Measurements from ENCODE around the gene FAM193A.

The FAM193A gene

DNA sequence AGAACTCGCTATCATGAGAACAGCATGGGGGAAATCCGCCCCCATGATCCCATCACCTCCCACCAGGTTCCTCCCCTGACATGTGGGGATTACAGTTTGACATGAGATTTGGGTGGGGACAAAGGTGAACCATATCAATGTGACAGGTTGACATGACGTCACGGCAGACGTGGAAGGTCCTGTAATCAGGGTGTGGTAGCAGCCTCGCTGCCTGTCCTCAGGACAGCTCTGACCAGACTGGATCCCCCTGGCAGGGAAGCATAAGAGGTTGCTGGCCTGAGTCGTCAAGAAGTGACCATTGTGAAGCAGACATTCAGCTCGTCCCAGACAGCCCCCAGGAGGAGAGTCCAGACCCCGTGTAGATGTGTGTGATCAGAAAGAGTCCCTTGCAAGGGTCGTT lies 115.1 kb downstream of the FAM193A start:
- no peak overlapping the region for H3K9ac ChIP-seq (ENCODE audit: low read length in 2 of 2)
- peaks cover 45 to 46% of the 10 kb centered on the region in 2 donors for H3K36me3 ChIP-seq (ENCODE audit: control insufficient read depth in 2 of 2, insufficient read depth in 2 of 2, low read length in 2 of 2)
- H3K9me3 ChIP-seq (ENCODE audit: control insufficient read depth in 2 of 2, low read length in 2 of 2): no peaks in the 10 kb centered on the region
- H3K27me3 ChIP-seq (ENCODE audit: control insufficient read depth in 1 of 2, insufficient read depth in 2 of 2, low read length in 2 of 2): no peaks in the 10 kb centered on the region
- H3K4me1 ChIP-seq (ENCODE audit: control insufficient read depth, insufficient read depth, low read length): no peaks in the 10 kb centered on the region
- H3K27ac ChIP-seq (ENCODE audit: low read length): no peak overlapping the region
- H3K4me3 ChIP-seq (ENCODE audit: low read length in 2 of 2): no peak overlapping the region

DNA sequence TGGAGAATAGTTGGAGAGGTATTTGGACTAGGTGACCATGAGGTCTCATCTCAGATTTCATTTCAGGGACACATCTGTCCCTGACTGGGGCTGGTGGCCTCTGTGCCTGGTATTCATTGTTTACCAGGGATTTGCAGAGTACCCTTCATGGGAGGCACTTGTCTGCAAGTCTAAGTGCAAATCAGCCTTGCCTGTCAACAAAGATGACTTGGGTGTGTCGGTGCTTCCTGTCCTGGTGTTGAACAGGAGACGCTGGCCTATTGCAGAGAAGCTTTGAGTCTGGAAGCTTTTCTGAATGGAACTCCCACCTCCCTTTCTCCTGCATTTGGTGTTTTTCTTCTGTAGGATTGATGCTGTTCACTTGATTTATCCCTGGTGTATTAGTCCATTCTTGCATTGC lies 115.6 kb downstream of the FAM193A start:
- H3K27me3 ChIP-seq (ENCODE audit: control insufficient read depth in 1 of 2, insufficient read depth in 2 of 2, low read length in 2 of 2): no peaks in the 10 kb centered on the region
- peaks cover 41 to 42% of the 10 kb centered on the region in 2 donors for H3K36me3 ChIP-seq (ENCODE audit: control insufficient read depth in 2 of 2, insufficient read depth in 2 of 2, low read length in 2 of 2)
- no peak overlapping the region for H3K27ac ChIP-seq (ENCODE audit: low read length)
- H3K4me3 ChIP-seq (ENCODE audit: low read length in 2 of 2): no peak overlapping the region
- no peaks in the 10 kb centered on the region for H3K9me3 ChIP-seq (ENCODE audit: control insufficient read depth in 2 of 2, low read length in 2 of 2)
- no peak overlapping the region for H3K9ac ChIP-seq (ENCODE audit: low read length in 2 of 2)
- no peaks in the 10 kb centered on the region for H3K4me1 ChIP-seq (ENCODE audit: control insufficient read depth, insufficient read depth, low read length)

DNA sequence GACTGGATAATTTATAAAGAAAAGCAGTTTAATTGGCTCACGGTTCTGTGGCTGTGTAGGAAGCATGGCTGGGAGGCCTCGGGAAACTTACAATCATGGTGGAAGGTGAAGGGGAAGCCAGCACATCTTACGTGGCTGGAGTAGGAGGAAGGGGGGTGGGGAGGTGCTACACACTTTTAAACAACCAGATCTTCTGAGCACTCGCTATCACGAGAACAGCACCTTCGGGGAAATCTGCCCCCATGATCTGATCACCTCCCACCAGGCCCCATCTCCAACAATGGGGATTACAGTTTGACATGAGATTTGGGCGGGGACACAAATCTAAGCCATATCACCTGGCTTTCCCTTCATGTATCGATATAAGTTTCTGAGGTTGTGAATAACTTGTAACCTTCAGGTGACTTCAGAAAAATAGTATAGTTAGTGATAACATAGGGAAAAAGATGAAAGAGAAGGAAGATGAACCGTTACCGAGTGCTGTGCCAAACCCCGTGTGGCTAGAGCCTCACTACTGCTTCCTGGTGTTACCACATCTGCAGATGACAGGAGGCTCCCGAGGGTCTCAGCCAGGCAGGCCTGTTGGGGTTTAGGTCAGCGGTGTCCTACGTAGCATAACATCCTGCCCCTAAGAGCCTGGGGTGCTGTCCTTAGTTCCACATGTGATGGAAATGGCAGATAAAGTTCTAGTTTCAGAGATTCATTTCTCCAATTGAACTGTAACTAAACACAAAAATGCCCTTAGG lies 116.1 kb downstream of the FAM193A start:
- Histone ChIP-seq H3K27ac (ENCODE audit: low read length) (no peak overlapping the region), H3K4me3 (ENCODE audit: low read length in 2 of 2) (no peak overlapping the region), H3K4me1 (ENCODE audit: control insufficient read depth, insufficient read depth, low read length) (no peaks in the 10 kb centered on the region), H3K36me3 (ENCODE audit: control insufficient read depth in 2 of 2, insufficient read depth in 2 of 2, low read length in 2 of 2) (peaks cover 37 to 40% of the 10 kb centered on the region in 2 donors), H3K9me3 (ENCODE audit: control insufficient read depth in 2 of 2, low read length in 2 of 2) (no peaks in the 10 kb centered on the region), H3K27me3 (ENCODE audit: control insufficient read depth in 1 of 2, insufficient read depth in 2 of 2, low read length in 2 of 2) (no peaks in the 10 kb centered on the region), H3K9ac (ENCODE audit: low read length in 2 of 2) (no peak overlapping the region)

DNA sequence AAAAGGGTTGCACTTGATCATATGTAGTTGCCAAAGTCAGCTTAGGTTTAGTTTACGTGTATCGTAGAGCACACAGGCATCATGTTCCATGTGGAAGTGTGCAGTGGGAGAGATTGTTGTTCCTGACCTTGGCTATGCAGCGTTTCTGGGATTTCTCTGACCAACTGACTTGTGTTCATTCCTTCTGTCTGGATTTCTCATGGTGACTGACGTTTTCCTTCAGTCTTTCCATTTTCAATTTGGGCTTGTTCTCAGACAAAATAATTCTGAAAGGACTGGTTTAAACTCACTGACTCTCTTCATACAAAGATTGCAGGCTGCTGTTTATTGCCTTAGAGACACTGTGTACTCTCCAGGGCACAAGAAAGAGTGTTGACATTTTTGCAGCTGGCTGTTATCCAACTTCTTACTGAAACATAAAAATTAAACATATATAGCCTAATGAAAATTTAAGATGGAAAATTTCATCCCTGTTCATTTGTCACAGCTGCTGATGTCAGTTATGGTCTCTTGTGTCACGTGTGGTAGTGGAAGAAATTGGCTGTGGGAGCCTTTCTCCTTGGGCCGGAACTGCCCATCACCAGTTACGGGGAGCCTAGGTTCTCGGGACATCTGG lies 124.3 kb downstream of the FAM193A start:
- H3K27me3 ChIP-seq (ENCODE audit: control insufficient read depth in 1 of 2, insufficient read depth in 2 of 2, low read length in 2 of 2): no peaks in the 10 kb centered on the region
- peaks cover 24% of the 10 kb centered on the region for H3K4me1 ChIP-seq (ENCODE audit: control insufficient read depth, insufficient read depth, low read length)
- peak overlapping the region; percentile 35 to 53 for H3K4me3 ChIP-seq (ENCODE audit: low read length in 2 of 2)
- no peaks in the 10 kb centered on the region for H3K9me3 ChIP-seq (ENCODE audit: control insufficient read depth in 2 of 2, low read length in 2 of 2)
- peaks cover 26 to 31% of the 10 kb centered on the region in 2 donors for H3K36me3 ChIP-seq (ENCODE audit: control insufficient read depth in 2 of 2, insufficient read depth in 2 of 2, low read length in 2 of 2)
- H3K27ac ChIP-seq (ENCODE audit: low read length): peak overlapping the region; percentile 85
- peak overlapping the region; percentile 29 to 44 for H3K9ac ChIP-seq (ENCODE audit: low read length in 2 of 2)

DNA sequence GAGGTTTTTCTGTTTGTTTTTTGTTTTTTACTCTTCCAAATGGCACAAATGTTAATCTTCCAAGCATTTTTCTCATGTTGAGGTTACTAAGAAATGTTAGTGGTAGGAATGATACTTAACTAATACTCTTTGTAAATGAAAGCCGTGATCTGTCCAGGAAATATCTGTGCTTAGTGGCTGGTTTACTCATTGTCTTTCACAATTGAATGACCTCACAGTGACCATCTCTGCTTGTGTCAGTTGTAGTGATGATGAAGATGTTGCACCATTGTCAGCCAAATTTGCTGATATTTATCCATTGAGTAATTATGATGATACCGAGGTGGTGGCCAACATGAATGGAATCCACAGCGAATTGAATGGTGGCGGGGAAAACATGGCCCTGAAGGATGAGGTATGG lies 126.2 kb downstream of the FAM193A start:
- Histone ChIP-seq H3K9me3 (ENCODE audit: control insufficient read depth in 2 of 2, low read length in 2 of 2) (no peaks in the 10 kb centered on the region), H3K27me3 (ENCODE audit: control insufficient read depth in 1 of 2, insufficient read depth in 2 of 2, low read length in 2 of 2) (no peaks in the 10 kb centered on the region), H3K27ac (ENCODE audit: low read length) (no peak overlapping the region), H3K4me1 (ENCODE audit: control insufficient read depth, insufficient read depth, low read length) (peaks cover 24% of the 10 kb centered on the region), H3K4me3 (ENCODE audit: low read length in 2 of 2) (no peak overlapping the region), H3K9ac (ENCODE audit: low read length in 2 of 2) (no peak overlapping the region), H3K36me3 (ENCODE audit: control insufficient read depth in 2 of 2, insufficient read depth in 2 of 2, low read length in 2 of 2) (peaks cover 26% of the 10 kb centered on the region in 2 donors)

DNA sequence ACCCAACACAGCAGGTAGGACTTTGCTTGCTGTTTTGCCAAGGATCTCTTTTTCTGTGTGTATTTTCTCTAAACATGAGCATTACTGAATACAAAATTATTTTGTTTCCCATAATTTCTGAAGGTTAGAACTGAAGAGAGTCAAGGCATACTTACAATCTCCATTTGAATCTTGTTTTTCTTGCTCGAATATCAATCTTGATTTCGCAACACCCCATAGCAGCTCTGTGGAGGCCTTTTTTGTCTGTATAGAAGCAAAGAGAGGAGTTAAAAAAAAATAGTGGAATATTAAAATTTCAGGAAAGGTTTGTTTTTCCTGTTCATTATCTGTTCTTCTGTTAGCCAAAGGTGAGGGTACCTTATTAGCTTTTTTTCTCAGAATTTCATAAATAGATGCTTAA lies 126.8 kb downstream of the FAM193A start:
- Histone ChIP-seq H3K4me1 (ENCODE audit: control insufficient read depth, insufficient read depth, low read length) (peaks cover 24% of the 10 kb centered on the region), H3K36me3 (ENCODE audit: control insufficient read depth in 2 of 2, insufficient read depth in 2 of 2, low read length in 2 of 2) (peaks cover 19% of the 10 kb centered on the region in 2 donors)

DNA sequence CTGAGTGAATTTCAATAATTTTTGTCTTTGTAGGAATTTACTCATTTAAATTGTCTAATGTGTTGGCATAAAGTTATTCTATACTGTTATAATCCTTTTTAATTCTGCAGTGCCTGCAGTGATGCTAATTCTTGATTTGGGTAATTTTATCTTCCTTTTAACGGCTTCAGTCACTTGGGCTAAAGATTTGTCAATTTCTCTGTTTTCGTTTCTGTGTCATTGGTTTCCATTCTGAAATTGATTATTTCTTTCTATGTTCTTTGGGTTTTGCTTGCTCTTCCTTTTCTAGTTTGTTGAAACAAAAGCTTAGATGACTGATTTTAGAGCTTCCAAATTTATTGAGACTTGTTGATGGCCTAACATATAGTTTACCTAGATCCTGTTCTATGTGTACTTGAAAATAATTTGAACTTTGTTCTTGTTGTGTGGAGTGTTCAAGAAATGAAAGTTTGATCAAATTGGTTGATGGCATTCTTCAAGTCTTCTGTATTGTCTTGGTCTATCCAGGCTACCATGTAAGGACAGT lies 130.3 kb downstream of the FAM193A start:
- no peak overlapping the region for H3K9ac ChIP-seq (ENCODE audit: low read length in 2 of 2)
- no peaks in the 10 kb centered on the region for H3K4me1 ChIP-seq (ENCODE audit: control insufficient read depth, insufficient read depth, low read length)
- H3K9me3 ChIP-seq (ENCODE audit: control insufficient read depth in 2 of 2, low read length in 2 of 2): no peaks in the 10 kb centered on the region
- no peaks in the 10 kb centered on the region for H3K27me3 ChIP-seq (ENCODE audit: control insufficient read depth in 1 of 2, insufficient read depth in 2 of 2, low read length in 2 of 2)
- H3K4me3 ChIP-seq (ENCODE audit: low read length in 2 of 2): no peak overlapping the region
- H3K36me3 ChIP-seq (ENCODE audit: control insufficient read depth in 2 of 2, insufficient read depth in 2 of 2, low read length in 2 of 2): peaks cover 11 to 14% of the 10 kb centered on the region in 2 donors
- H3K27ac ChIP-seq (ENCODE audit: low read length): no peak overlapping the region

More for the DNA sequence above, 126.8 kb downstream of the FAM193A start:
- no peaks in the 10 kb centered on the region for H3K9me3 ChIP-seq (ENCODE audit: control insufficient read depth in 2 of 2, low read length in 2 of 2)
- no peak overlapping the region for H3K27ac ChIP-seq (ENCODE audit: low read length)
- no peak overlapping the region for H3K9ac ChIP-seq (ENCODE audit: low read length in 2 of 2)
- H3K4me3 ChIP-seq (ENCODE audit: low read length in 2 of 2): no peak overlapping the region
- no peaks in the 10 kb centered on the region for H3K27me3 ChIP-seq (ENCODE audit: control insufficient read depth in 1 of 2, insufficient read depth in 2 of 2, low read length in 2 of 2)

DNA sequence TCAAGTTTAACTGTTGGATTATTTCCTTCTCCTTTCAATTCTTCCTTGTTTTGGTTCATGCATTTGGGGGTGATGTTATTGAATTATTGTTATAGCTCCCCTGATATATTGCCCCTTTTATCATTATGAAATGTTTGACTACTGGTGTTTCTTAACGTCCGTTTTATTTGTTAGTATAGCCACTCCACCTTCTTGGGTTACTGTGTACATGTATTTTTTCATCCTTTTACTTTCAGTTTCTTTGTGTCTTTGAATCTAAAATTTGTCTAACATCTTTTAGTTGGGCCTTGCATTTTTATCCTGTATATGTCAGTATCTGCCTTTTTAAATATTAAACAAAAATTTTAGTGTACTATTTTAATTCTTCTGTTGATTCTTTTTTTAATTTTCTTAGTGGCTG lies 131.0 kb downstream of the FAM193A start:
- no peak overlapping the region for H3K27ac ChIP-seq (ENCODE audit: low read length)
- no peak overlapping the region for H3K9ac ChIP-seq (ENCODE audit: low read length in 2 of 2)
- H3K4me1 ChIP-seq (ENCODE audit: control insufficient read depth, insufficient read depth, low read length): no peaks in the 10 kb centered on the region
- no peaks in the 10 kb centered on the region for H3K9me3 ChIP-seq (ENCODE audit: control insufficient read depth in 2 of 2, low read length in 2 of 2)
- no peaks in the 10 kb centered on the region for H3K27me3 ChIP-seq (ENCODE audit: control insufficient read depth in 1 of 2, insufficient read depth in 2 of 2, low read length in 2 of 2)
- H3K36me3 ChIP-seq (ENCODE audit: control insufficient read depth in 2 of 2, insufficient read depth in 2 of 2, low read length in 2 of 2): peaks cover 11 to 20% of the 10 kb centered on the region in 2 donors
- H3K4me3 ChIP-seq (ENCODE audit: low read length in 2 of 2): peak overlapping the region in 1 of 2 donors; percentile 16

DNA sequence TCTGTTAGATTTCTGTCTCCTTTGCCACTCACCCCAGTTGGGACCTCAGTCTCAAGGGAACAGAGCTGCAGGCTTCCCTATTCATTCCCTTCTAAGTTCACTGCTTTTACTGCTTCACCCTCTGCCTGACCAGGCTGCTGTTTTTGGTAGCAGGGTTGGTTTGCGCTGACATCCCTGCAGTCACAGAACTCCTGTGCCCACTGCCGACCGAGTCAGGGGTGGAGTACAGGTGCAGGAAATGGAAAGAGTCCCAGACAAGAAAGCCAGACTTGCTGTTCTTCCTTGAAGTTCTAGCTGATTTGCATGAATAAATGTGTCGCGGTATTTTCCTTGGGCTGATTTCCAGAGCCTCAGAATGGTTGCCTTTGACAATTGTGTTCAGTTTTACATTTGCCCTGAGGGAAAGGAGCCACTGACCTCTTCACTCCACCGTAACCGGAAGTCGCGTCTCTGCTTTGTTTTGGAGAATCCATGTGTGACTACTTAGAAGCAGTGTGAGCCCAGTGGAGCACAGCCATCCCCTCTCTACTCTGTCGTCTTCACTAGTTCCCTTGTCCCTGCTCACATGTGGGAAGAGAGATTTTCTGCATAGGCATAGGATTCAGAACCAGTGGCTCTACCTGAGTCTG lies 134.9 kb downstream of the FAM193A start:
- Histone ChIP-seq H3K27ac (ENCODE audit: low read length) (no peak overlapping the region), H3K4me3 (ENCODE audit: low read length in 2 of 2) (no peak overlapping the region), H3K4me1 (ENCODE audit: control insufficient read depth, insufficient read depth, low read length) (peaks cover 3% of the 10 kb centered on the region)

DNA sequence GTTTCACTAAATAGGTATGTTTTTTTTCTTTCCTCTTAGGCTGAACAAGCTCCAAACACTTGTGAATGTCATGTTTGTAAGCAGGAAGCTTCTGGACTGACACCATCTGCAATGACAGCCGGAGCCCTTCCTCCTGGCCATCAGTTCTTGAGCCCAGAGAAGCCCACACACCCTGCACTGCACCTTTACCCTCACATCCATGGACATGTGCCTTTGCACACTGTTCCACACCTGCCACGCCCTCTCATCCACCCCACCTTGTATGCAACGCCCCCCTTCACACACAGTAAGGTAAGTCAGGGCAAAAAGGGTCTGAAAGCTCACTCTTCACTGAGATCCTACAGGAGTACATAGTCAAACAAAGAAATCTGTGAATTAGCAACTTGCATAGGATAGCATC lies 135.6 kb downstream of the FAM193A start:
- Histone ChIP-seq H3K9me3 (ENCODE audit: control insufficient read depth in 2 of 2, low read length in 2 of 2) (no peaks in the 10 kb centered on the region), H3K27ac (ENCODE audit: low read length) (no peak overlapping the region), H3K27me3 (ENCODE audit: control insufficient read depth in 1 of 2, insufficient read depth in 2 of 2, low read length in 2 of 2) (no peaks in the 10 kb centered on the region), H3K4me3 (ENCODE audit: low read length in 2 of 2) (no peak overlapping the region), H3K4me1 (ENCODE audit: control insufficient read depth, insufficient read depth, low read length) (peaks cover 3% of the 10 kb centered on the region), H3K36me3 (ENCODE audit: control insufficient read depth in 2 of 2, insufficient read depth in 2 of 2, low read length in 2 of 2) (peaks cover 4 to 26% of the 10 kb centered on the region in 2 donors), H3K9ac (ENCODE audit: low read length in 2 of 2) (no peak overlapping the region)

More for the DNA sequence above, 134.9 kb downstream of the FAM193A start:
- Histone ChIP-seq H3K9ac (ENCODE audit: low read length in 2 of 2) (no peak overlapping the region), H3K27me3 (ENCODE audit: control insufficient read depth in 1 of 2, insufficient read depth in 2 of 2, low read length in 2 of 2) (no peaks in the 10 kb centered on the region), H3K9me3 (ENCODE audit: control insufficient read depth in 2 of 2, low read length in 2 of 2) (no peaks in the 10 kb centered on the region), H3K36me3 (ENCODE audit: control insufficient read depth in 2 of 2, insufficient read depth in 2 of 2, low read length in 2 of 2) (peaks cover 4 to 26% of the 10 kb centered on the region in 2 donors)
